SK-N-SH treated with all-trans-retinoic acid at 6 μM for 48 hours (cell line): ENCODE measurements around the gene DIPK1B.
"Not testable (repeated sequence)": the region's sequence is repeated elsewhere in the genome, so short reads cannot be mapped to it uniquely, and the experiment has no call there.

Source experiments
- ATAC-seq: fragments of 200-7000 bp; cut with Tn5 transposase; 3 replicates; pipeline ENCODE4 v1.9.1; 2020; ENCODE audit warnings: mild to moderate bottlenecking, moderate library complexity
- ARNTL ChIP-seq: fragments of 450-650 bp; formaldehyde crosslinking; IDR thresholded peaks from 2 replicates; pipeline ENCODE4 v1.5.0; 2020; ENCODE audit warnings: low read depth, mild to moderate bottlenecking, moderate library complexity, borderline replicate concordance
- BACH2 ChIP-seq: fragments of 250-450 bp; sonication (Bioruptor Pico); IDR thresholded peaks from 2 replicates; pipeline ENCODE4 v1.9.0; 2021; ENCODE audit warnings: mild to moderate bottlenecking, borderline replicate concordance
- CSDC2 ChIP-seq: fragments of 250-450 bp; sonication (Bioruptor Pico); IDR thresholded peaks from 2 replicates; pipeline ENCODE4 v1.5.0; 2020; ENCODE audit warnings: mild to moderate bottlenecking, moderate library complexity
- ESRRG ChIP-seq: fragments of 250-450 bp; sonication (Bioruptor Pico); IDR thresholded peaks from 2 replicates; pipeline ENCODE4 v1.6.1; 2021; ENCODE audit warnings: mild to moderate bottlenecking
- ISL1 ChIP-seq: fragments of 250-450 bp; sonication (Bioruptor Pico); IDR thresholded peaks from 2 replicates; pipeline ENCODE4 v2.1.2; 2022; ENCODE audit warnings: mild to moderate bottlenecking, moderate library complexity
- OSR1 ChIP-seq: fragments of 250-450 bp; sonication (Bioruptor Pico); IDR thresholded peaks from 2 replicates; pipeline ENCODE4 v1.8.0; 2022; ENCODE audit warnings: moderate library complexity, mild to moderate bottlenecking, inconsistent platforms
- PPARA ChIP-seq: fragments of 250-450 bp; sonication (Bioruptor Pico); IDR thresholded peaks from 2 replicates; pipeline ENCODE4 v1.5.0; 2020; ENCODE audit warnings: mild to moderate bottlenecking, borderline replicate concordance
- RARB ChIP-seq: fragments of 250-450 bp; sonication (Bioruptor Pico); IDR thresholded peaks from 2 replicates; pipeline ENCODE4 v1.8.0; 2021; ENCODE audit warnings: mild to moderate bottlenecking, moderate library complexity
- TCF4 ChIP-seq: fragments of 250-450 bp; sonication (Bioruptor Pico); IDR thresholded peaks from 2 replicates; pipeline ENCODE4 v1.8.0; 2021; ENCODE audit warnings: mild to moderate bottlenecking, moderate library complexity, borderline replicate concordance
- TOX ChIP-seq: fragments of 250-450 bp; sonication (Bioruptor Pico); IDR thresholded peaks from 2 replicates; pipeline ENCODE4 v1.8.0; 2021; ENCODE audit warnings: mild to moderate bottlenecking, moderate library complexity, borderline replicate concordance
- ZC3H10 ChIP-seq: fragments of 250-450 bp; sonication (Bioruptor Pico); IDR thresholded peaks from 2 replicates; pipeline ENCODE4 v1.5.1; 2021; ENCODE audit warnings: mild to moderate bottlenecking, moderate library complexity
- ZFP3 ChIP-seq: fragments of 250-450 bp; sonication (Bioruptor Pico); IDR thresholded peaks from 2 replicates; pipeline ENCODE4 v1.5.0; 2020; ENCODE audit warnings: mild to moderate bottlenecking, moderate library complexity
- ZFP30 ChIP-seq: fragments of 450-650 bp; formaldehyde crosslinking; IDR thresholded peaks from 2 replicates; pipeline ENCODE4 v1.5.0; 2022; ENCODE audit warnings: mild to moderate bottlenecking, moderate library complexity
- ZNF565 ChIP-seq: fragments of 450-650 bp; formaldehyde crosslinking; conservative IDR thresholded peaks from 2 replicates; pipeline ENCODE4 v1.5.0; 2020; ENCODE audit warnings: low read depth, mild to moderate bottlenecking, moderate library complexity
- ZNF70 ChIP-seq: fragments of 450-650 bp; formaldehyde crosslinking; IDR thresholded peaks from 2 replicates; pipeline ENCODE4 v1.5.0; 2020; ENCODE audit warnings: mild to moderate bottlenecking, moderate library complexity
- ZNF8 ChIP-seq: fragments of 450-650 bp; formaldehyde crosslinking; IDR thresholded peaks from 2 replicates; pipeline ENCODE4 v1.5.0; 2020; ENCODE audit warnings: mild to moderate bottlenecking, moderate library complexity
- TF ChIP-seq, protein P1 (sequence below): fragments of 250-450 bp; sonication (Bioruptor Pico); IDR thresholded peaks from 2 replicates; pipeline ENCODE4 v1.8.0; 2020; ENCODE audit warnings: mild to moderate bottlenecking, moderate library complexity, borderline replicate concordance
- TF ChIP-seq, protein P2 (sequence below): fragments of 250-450 bp; sonication (Bioruptor Pico); IDR thresholded peaks from 2 replicates; pipeline ENCODE4 v1.5.1; 2020; ENCODE audit warnings: low read depth, mild to moderate bottlenecking, moderate library complexity
- TF ChIP-seq, protein P3 (sequence below): fragments of 250-450 bp; sonication (Bioruptor Pico); IDR thresholded peaks from 2 replicates; pipeline ENCODE4 v1.5.0; 2020; ENCODE audit warnings: mild to moderate bottlenecking, moderate library complexity
- TF ChIP-seq, protein P4 (sequence below): fragments of 250-450 bp; sonication (Bioruptor Pico); IDR thresholded peaks from 2 replicates; pipeline ENCODE4 v1.5.1; 2021; ENCODE audit warnings: mild to moderate bottlenecking, moderate library complexity

The DIPK1B gene

DNA sequence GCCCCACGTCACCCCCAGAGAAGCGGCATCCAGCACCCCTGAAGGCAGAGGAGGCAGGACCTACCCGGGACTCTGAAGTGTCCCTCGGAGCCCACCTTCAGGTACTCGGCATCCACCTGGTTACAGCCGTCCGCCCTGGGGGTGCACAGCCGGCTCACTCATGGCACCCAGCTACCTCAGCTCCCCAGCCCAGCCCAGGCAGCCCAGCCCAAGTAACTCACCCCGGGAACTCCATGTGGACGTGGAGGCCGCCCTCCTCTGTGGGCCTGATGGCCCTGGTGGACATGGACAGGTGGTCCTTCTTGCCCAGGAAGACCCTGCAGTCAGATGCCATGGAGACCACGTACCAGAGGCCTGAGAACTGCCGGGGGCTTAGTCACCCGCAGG lies 51.3 kb downstream of the DIPK1B start (continued):
- TF ChIP-seq, protein P1, sequence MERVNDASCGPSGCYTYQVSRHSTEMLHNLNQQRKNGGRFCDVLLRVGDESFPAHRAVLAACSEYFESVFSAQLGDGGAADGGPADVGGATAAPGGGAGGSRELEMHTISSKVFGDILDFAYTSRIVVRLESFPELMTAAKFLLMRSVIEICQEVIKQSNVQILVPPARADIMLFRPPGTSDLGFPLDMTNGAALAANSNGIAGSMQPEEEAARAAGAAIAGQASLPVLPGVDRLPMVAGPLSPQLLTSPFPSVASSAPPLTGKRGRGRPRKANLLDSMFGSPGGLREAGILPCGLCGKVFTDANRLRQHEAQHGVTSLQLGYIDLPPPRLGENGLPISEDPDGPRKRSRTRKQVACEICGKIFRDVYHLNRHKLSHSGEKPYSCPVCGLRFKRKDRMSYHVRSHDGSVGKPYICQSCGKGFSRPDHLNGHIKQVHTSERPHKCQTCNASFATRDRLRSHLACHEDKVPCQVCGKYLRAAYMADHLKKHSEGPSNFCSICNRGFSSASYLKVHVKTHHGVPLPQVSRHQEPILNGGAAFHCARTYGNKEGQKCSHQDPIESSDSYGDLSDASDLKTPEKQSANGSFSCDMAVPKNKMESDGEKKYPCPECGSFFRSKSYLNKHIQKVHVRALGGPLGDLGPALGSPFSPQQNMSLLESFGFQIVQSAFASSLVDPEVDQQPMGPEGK (CRISPR knock-in tag), result no peak
- TF ChIP-seq, all 23 proteins: peak for 0

DNA sequence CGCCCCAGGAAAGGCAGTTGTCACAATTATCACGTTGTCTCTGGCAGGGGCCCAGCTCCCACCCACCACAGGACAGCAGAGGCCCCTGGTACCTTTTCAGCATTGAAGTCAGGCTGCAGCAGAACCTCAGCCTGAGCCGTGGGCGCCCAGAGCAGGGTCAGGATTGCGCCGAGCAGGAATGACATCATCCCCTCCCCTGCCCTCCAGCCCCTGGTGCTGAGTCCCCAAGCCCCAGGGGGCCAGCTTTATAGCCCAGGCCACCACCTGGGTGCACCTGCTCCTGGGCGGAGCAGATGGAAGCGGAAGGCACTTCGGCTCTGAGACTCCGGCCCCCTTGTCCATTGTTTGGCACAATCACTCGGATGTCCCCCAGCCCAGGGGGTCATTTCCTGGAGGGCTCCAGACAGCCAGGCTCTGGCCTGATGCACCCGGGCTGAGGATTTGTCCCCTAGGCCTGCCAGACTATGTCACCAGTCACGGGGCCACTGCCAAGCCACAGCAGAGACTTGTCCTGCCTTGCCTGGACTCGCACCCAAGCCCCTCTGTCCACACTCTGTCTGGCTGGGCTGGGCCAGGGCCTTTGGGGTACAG lies 52.0 kb downstream of the DIPK1B start, which contains the start of gene LCN15:
TSS of gene LCN15 (minus strand) at position 218 of the 591 bp plus-strand sequence. CDS start at position 188, 30 bp downstream.
- no peak for ATAC-seq
- TF ChIP-seq ISL1 (CRISPR knock-in tag) (no peak), ZNF565 (CRISPR knock-in tag) (no peak), ZC3H10 (CRISPR knock-in tag) (no peak), OSR1 (no peak), ARNTL (CRISPR knock-in tag) (no peak), CSDC2 (no peak), ESRRG (no peak)
- TF ChIP-seq, protein P2, sequence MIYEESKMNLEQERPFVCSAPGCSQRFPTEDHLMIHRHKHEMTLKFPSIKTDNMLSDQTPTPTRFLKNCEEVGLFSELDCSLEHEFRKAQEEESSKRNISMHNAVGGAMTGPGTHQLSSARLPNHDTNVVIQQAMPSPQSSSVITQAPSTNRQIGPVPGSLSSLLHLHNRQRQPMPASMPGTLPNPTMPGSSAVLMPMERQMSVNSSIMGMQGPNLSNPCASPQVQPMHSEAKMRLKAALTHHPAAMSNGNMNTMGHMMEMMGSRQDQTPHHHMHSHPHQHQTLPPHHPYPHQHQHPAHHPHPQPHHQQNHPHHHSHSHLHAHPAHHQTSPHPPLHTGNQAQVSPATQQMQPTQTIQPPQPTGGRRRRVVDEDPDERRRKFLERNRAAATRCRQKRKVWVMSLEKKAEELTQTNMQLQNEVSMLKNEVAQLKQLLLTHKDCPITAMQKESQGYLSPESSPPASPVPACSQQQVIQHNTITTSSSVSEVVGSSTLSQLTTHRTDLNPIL (CRISPR knock-in tag), result no peak
- TF ChIP-seq, protein P3, sequence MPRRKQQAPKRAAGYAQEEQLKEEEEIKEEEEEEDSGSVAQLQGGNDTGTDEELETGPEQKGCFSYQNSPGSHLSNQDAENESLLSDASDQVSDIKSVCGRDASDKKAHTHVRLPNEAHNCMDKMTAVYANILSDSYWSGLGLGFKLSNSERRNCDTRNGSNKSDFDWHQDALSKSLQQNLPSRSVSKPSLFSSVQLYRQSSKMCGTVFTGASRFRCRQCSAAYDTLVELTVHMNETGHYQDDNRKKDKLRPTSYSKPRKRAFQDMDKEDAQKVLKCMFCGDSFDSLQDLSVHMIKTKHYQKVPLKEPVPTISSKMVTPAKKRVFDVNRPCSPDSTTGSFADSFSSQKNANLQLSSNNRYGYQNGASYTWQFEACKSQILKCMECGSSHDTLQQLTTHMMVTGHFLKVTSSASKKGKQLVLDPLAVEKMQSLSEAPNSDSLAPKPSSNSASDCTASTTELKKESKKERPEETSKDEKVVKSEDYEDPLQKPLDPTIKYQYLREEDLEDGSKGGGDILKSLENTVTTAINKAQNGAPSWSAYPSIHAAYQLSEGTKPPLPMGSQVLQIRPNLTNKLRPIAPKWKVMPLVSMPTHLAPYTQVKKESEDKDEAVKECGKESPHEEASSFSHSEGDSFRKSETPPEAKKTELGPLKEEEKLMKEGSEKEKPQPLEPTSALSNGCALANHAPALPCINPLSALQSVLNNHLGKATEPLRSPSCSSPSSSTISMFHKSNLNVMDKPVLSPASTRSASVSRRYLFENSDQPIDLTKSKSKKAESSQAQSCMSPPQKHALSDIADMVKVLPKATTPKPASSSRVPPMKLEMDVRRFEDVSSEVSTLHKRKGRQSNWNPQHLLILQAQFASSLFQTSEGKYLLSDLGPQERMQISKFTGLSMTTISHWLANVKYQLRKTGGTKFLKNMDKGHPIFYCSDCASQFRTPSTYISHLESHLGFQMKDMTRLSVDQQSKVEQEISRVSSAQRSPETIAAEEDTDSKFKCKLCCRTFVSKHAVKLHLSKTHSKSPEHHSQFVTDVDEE, result no peak
- TF ChIP-seq, protein P1 (CRISPR knock-in tag), result no peak

DNA sequence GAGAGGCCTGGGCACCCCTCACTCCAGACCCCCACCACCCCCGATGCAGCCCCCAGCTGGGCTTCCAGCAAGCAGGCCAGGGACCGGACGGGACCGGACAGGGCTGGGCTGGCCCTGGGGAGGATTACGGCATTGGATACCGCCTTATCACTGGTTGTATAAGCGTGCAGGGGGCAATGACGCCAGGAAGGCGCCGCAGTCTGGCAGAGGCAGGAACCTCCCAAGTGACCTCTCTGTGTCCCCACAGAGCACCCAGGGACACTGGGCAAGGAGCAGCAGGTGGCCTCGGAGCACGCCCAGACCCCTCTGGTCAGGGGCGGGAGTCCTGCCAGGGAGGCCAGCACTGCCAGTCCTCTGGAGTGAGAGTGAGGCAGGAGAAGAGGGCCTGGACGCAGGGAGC lies 52.7 kb downstream of the DIPK1B start:
- ATAC-seq, result no peak
- TF ChIP-seq BACH2 (CRISPR knock-in tag) (no peak), ZFP3 (CRISPR knock-in tag) (no peak), ZNF70 (no peak), ZNF565 (CRISPR knock-in tag) (no peak), PPARA (no peak), TOX (CRISPR knock-in tag) (no peak), OSR1 (no peak), ISL1 (CRISPR knock-in tag) (no peak), TCF4 (no peak), ZNF8 (CRISPR knock-in tag) (no peak), ESRRG (no peak), ARNTL (CRISPR knock-in tag) (no peak), RARB (no peak), ZFP30 (CRISPR knock-in tag) (no peak)
- TF ChIP-seq, protein P1 (CRISPR knock-in tag), result no peak
- TF ChIP-seq, protein P4, sequence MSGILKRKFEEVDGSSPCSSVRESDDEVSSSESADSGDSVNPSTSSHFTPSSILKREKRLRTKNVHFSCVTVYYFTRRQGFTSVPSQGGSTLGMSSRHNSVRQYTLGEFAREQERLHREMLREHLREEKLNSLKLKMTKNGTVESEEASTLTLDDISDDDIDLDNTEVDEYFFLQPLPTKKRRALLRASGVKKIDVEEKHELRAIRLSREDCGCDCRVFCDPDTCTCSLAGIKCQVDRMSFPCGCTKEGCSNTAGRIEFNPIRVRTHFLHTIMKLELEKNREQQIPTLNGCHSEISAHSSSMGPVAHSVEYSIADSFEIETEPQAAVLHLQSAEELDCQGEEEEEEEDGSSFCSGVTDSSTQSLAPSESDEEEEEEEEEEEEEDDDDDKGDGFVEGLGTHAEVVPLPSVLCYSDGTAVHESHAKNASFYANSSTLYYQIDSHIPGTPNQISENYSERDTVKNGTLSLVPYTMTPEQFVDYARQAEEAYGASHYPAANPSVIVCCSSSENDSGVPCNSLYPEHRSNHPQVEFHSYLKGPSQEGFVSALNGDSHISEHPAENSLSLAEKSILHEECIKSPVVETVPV (CRISPR knock-in tag), result no peak
- TF ChIP-seq, protein P3, result no peak
- TF ChIP-seq, all 23 proteins: peak for 0

DNA sequence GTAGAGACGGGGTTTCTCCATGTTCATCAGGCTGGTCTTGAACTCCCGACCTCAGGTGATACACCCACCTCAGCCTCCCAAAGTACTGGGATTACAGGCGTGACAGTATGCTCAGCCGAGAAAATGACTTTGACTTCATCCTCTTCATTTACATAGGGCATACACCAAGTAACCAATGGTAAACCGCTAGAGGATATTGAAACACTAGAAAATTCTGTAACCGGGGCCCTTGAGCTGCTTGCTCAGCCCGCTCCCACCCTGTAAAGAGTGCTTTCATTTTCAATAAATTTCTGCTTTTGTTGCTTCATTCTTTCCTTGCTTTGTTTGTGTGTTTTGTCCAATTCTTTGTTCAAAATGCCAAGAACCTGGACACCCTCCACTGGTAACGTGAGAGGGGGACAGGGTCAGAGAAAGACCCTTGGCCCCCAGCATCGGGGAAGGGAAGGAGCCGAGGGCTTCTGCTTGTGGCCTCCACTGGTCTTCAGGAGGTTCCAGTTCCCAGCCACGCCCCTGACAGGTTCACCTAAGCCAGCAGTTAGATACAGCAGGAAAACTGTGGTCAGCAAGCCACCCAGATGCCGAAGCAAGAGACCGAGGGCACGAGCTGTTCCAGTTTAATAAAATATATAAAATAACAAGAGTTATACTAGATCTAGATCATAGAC lies 53.5 kb downstream of the DIPK1B start:
- not testable (repeated sequence) for ATAC-seq
